ENCODE data around the gene C13orf46. TPM values are rescaled to one million over a fixed set of nuclear protein-coding genes. Genes with fewer than 3 reads are reported as not detected.

C13orf46 gene
- total and polyA plus RNA-seq, 10 of the 15 experiments (the other 5 are each of a cell fraction or from before 2014, with no cell fraction given), result 0.01 to 0.18 (median 0.09) TPM; not detected in 6

DNA sequence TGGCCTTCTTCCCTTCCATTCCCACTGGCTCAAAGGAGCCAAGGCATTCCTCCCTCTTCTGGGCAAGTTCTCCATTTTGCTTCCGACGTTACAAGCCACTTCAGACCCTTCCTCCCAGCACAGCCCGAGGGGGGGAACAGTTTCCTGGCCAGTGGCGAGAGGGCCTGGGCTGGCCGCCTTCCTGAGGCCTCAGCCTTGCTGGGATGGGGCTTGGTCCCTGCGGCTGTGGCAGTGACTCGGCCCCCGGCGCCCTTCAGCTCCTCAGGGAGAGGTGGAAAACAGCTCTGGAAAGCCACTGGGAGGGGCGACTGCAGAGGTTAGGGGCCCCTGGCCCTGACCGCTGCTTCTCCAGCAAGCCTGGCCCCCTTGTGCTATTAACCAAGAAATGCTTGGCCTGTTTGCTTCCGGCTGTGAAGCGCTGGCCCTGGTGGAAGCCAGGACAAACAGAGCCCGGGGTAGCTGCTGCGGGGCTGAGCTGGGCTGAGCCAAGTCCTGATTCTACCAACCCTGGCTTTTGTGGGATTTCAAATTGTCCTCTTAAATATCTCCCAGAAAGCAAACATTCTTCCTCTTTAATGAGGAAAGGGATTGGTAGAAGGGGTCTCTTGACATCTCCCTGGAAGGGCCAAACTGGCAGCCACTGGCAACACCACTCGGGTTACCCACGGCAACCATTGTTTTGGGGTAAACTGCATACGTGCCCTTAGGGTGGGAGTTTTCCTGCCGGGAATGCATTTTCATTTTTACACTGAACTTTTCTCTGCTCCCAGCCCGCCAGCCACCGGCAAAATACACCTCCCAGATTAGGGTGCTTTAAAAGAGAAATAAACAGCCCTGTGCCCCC, 38.7 kb downstream of the C13orf46 start (continued):
- TF ChIP-seq, protein P1, sequence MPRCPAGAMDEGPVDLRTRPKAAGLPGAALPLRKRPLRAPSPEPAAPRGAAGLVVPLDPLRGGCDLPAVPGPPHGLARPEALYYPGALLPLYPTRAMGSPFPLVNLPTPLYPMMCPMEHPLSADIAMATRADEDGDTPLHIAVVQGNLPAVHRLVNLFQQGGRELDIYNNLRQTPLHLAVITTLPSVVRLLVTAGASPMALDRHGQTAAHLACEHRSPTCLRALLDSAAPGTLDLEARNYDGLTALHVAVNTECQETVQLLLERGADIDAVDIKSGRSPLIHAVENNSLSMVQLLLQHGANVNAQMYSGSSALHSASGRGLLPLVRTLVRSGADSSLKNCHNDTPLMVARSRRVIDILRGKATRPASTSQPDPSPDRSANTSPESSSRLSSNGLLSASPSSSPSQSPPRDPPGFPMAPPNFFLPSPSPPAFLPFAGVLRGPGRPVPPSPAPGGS (IDR thresholded peaks at IDR 0.05; ENCODE audit: borderline replicate concordance, insufficient read depth, low read depth, low read length, poor library complexity, severe bottlenecking), result no peak
- TF ChIP-seq POU2F2 (IDR thresholded peaks at IDR 0.05; ENCODE audit: borderline replicate concordance, low read depth, low read length), result no peak
- no peak for TF ChIP-seq MTA3 (IDR thresholded peaks at IDR 0.05; ENCODE audit: borderline replicate concordance, low read length)
- TF ChIP-seq ATF7 (IDR thresholded peaks at IDR 0.05; ENCODE audit: low read depth), result no peak
- no peak for TF ChIP-seq HDAC2 (IDR thresholded peaks at IDR 0.05)
- no peak for TF ChIP-seq NBN (IDR thresholded peaks at IDR 0.05)

DNA sequence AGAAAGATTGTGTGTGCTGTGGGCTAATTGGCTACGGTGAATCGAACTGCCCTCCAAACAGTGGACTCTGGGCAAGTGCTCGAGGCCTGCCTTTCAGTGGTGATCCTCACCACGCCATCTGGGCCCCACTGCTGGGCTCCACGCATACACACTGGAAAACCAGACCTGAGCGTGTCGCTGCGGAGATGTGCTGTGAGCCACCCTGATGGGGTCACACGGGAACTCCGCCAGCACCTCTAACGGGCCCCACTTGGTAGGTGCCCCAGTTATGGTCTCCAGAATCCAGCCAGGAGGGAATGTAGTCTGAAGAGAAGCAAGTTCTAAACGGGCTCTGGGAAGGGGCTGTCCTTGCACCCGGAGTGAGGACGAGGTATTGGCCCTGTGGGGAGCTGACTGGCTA, 39.3 kb downstream of the C13orf46 start:
- SMC1A ChIA-PET (ENCODE audit: uncharacterized antibody, unreplicated experiment), result no interaction called here
- no peak for ATAC-seq
- TF ChIP-seq CHD1 (IDR thresholded peaks at IDR 0.05; ENCODE audit: low read depth, low read length), result no peak
- TF ChIP-seq YY1 (IDR thresholded peaks at IDR 0.05; ENCODE audit: low read depth, low read length), result no peak
- no peak for TF ChIP-seq HDAC2 (IDR thresholded peaks at IDR 0.05)
- TF ChIP-seq HCFC1 (IDR thresholded peaks at IDR 0.05; ENCODE audit: low read length), result no peak
- TF ChIP-seq IRF3 (IDR thresholded peaks at IDR 0.05), result no peak
- no peak for TF ChIP-seq ATF7 (IDR thresholded peaks at IDR 0.05; ENCODE audit: low read depth)
- no peak for TF ChIP-seq ATF3 (IDR thresholded peaks at IDR 0.05; ENCODE audit: borderline replicate concordance, extremely low read depth, low read depth, low read length)
- TF ChIP-seq EZH2 (IDR thresholded peaks at IDR 0.05; ENCODE audit: borderline replicate concordance, control insufficient read depth, low read depth, low read length), result no peak
- no peak for TF ChIP-seq ESRRA (IDR thresholded peaks at IDR 0.05; ENCODE audit: low read length)
- no peak for TF ChIP-seq ZSCAN29 (IDR thresholded peaks at IDR 0.05)
- TF ChIP-seq, protein P2, sequence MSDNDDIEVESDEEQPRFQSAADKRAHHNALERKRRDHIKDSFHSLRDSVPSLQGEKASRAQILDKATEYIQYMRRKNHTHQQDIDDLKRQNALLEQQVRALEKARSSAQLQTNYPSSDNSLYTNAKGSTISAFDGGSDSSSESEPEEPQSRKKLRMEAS (IDR thresholded peaks at IDR 0.05; ENCODE audit: low read depth, low read length), result no peak
- TF ChIP-seq, protein P3, sequence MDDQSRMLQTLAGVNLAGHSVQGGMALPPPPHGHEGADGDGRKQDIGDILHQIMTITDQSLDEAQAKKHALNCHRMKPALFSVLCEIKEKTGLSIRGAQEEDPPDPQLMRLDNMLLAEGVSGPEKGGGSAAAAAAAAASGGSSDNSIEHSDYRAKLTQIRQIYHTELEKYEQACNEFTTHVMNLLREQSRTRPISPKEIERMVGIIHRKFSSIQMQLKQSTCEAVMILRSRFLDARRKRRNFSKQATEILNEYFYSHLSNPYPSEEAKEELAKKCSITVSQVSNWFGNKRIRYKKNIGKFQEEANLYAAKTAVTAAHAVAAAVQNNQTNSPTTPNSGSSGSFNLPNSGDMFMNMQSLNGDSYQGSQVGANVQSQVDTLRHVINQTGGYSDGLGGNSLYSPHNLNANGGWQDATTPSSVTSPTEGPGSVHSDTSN (IDR thresholded peaks at IDR 0.05; ENCODE audit: insufficient replicate concordance, low read depth, low read length), result no peak

More for the DNA sequence above, 39.3 kb downstream of the C13orf46 start:
- Histone ChIP-seq H3K4me1 (ENCODE audit: control insufficient read depth, insufficient read depth, low read length) (peaks cover 16% of the 10 kb centered on the region), H3K4me3 (no peak overlapping the region), H3K9ac (ENCODE audit: control insufficient read depth, insufficient read depth, low read length) (no peak overlapping the region), H3K27ac (ENCODE audit: control insufficient read depth, insufficient read depth) (no peak overlapping the region), H4K20me1 (ENCODE audit: control insufficient read depth, insufficient read depth) (no peaks in the 10 kb centered on the region), H3K79me2 (ENCODE audit: control insufficient read depth, insufficient read depth, low read length) (no peaks in the 10 kb centered on the region), H3K27me3 (replicated peaks in 1 of 2; ENCODE audit: control insufficient read depth in 2 of 2, insufficient read depth in 2 of 2, low read length in 1 of 2) (peaks cover 0 to 2% of the 10 kb centered on the region in 2 experiments; a peak in 2 of 4 replicates), H3K9me3 (replicated peaks; ENCODE audit: control insufficient read depth, insufficient read depth, low read length) (no peaks in the 10 kb centered on the region; the same call in 2 of the 3 replicates), H3K36me3 (ENCODE audit: control insufficient read depth in 2 of 2, insufficient read depth in 2 of 2, low read length in 1 of 2) (no peaks in the 10 kb centered on the region), H2AFZ (ENCODE audit: control insufficient read depth, low read depth, low read length) (no peak overlapping the region), H3K4me2 (ENCODE audit: control insufficient read depth, insufficient read depth) (no peak overlapping the region)
- POLR2A ChIA-PET, result no interaction called here
- no peak for FAIRE-seq
- CTCF ChIA-PET, result no interaction called here
- in situ Hi-C loops (cut with MboI) (no loop called here), intact Hi-C loops (cut with micrococcal nuclease; ENCODE audit: unreplicated experiment) (no loop called here)
- RAD21 ChIA-PET (ENCODE audit: unreplicated experiment), result no interaction called here
- DNase-seq (ENCODE audit: low read depth, low spot score), result no peak
- WGBS (ENCODE audit: insufficient coverage, insufficient replicate concordance, low lambda C conversion rate, missing lambda C conversion rate), result 48% methylated on average over 14 of the region's 14 CpGs
- no TSS peak for BruUV-seq (replicated peaks)
